ENCODE measurements around the gene CHN1.

CHN1 gene

DNA sequence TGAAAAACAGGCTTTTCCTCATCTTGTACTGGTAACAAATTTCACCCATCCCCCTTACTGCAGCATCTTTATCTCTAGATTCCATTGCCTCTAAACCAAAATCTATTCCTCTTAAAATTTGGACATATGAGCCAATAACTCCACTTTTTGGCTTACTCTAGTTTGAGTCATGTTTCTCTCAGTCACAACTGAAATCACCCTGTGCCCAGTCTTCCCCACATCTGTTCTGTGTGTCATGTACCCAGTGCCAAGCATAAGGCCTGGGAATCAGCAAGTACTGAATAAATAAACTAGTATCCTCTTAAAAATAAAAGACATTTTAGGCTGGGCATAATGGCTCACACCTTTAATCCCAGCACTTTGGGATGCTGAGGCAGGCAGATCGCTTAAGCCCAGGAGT is 20.8 kb upstream of the CHN1 start:
- DNase-seq (ENCODE audit: low spot score): no peak
- Histone ChIP-seq H3K4me3 (no peak overlapping the region), H3K27ac (no peak overlapping the region)
- TF ChIP-seq, protein P1, sequence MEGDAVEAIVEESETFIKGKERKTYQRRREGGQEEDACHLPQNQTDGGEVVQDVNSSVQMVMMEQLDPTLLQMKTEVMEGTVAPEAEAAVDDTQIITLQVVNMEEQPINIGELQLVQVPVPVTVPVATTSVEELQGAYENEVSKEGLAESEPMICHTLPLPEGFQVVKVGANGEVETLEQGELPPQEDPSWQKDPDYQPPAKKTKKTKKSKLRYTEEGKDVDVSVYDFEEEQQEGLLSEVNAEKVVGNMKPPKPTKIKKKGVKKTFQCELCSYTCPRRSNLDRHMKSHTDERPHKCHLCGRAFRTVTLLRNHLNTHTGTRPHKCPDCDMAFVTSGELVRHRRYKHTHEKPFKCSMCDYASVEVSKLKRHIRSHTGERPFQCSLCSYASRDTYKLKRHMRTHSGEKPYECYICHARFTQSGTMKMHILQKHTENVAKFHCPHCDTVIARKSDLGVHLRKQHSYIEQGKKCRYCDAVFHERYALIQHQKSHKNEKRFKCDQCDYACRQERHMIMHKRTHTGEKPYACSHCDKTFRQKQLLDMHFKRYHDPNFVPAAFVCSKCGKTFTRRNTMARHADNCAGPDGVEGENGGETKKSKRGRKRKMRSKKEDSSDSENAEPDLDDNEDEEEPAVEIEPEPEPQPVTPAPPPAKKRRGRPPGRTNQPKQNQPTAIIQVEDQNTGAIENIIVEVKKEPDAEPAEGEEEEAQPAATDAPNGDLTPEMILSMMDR (IDR thresholded peaks at IDR 0.05): no peak

DNA sequence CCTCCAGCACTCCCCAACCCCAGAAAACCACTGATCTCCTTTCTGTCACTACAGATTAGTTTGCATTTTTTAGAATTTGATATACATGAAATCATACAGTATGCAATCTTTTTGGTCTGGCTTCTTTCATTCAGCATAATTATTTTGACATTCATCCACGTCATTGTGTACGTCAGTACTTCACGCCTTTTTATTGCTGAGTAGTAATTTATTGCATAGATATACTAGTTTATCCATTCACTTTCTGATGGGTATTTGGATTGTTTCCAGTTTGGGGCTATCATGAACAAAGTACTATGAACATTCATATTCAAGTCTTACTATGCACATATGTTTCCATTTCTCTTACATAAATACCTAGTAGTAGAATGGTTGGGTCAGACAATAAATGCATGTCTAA is 20.1 kb upstream of the CHN1 start:
- TF ChIP-seq, protein P1 (IDR thresholded peaks at IDR 0.05): no peak
- H3K4me3 ChIP-seq: no peak overlapping the region
- H3K27ac ChIP-seq: no peak overlapping the region
- no peak for DNase-seq (ENCODE audit: low spot score)

DNA sequence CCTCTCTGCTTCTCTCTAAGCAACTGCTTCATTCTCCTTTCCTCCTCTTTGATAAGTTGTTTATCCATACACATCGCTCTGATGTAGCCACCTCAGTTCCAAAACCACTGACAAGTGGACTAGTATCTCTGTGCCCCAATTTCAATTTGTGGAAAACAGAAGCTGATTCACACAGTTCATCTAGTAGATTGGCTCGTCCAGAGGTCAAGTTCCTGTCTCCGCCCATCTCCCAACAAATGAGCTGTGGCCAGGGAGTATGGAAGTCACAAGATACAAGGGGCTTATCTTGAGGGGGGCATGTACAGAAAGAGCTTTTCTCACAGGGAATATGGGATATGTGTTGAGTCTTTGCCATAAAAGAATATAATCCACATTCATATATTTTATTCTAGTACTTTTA is 17.7 kb upstream of the CHN1 start:
- DNase-seq (ENCODE audit: low spot score): no peak

DNA sequence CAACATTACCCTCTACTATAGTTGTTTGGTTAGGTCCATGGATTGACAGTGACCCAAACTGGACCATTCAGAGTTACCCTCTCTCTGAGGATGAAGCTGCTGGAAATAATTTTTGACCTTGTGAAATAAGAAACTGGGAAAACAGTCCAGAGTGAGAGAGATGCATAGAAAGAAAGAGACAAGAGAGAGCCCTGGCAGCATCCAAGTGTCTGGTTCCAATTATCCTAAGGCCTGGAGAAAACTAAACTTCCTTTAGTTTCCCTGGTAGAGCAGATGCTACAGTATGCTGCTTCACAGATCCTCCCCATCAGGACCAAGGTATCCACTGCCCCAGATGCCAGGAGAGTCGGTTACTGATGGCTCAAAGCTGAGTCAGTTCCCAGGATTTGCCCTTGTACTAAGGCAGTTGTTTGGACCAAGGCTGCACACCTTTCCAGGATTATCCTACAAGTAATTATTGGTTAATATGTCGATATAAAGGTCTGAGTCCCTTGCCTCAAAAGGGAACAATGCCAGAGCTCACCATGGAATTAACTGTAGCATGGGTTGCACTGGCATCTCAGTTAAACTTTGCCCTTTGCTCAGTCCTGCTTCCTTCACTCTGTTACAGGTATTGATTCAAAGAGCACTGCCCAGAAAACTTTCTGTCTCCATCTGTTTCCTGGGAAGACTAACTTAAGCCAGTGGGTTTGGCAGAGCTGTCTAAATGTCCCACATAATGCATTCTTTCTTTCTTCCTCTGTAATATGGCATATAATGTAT is 14.6 kb upstream of the CHN1 start:
- DNase-seq (ENCODE audit: low spot score): no peak
- TF ChIP-seq, protein P1 (IDR thresholded peaks at IDR 0.05): no peak
- H3K27ac ChIP-seq: no peak overlapping the region
- H3K4me3 ChIP-seq: no peak overlapping the region

More for the DNA sequence above, 17.7 kb upstream of the CHN1 start:
- no peak overlapping the region for H3K27ac ChIP-seq
- TF ChIP-seq, protein P1 (IDR thresholded peaks at IDR 0.05): no peak
- H3K4me3 ChIP-seq: no peak overlapping the region

DNA sequence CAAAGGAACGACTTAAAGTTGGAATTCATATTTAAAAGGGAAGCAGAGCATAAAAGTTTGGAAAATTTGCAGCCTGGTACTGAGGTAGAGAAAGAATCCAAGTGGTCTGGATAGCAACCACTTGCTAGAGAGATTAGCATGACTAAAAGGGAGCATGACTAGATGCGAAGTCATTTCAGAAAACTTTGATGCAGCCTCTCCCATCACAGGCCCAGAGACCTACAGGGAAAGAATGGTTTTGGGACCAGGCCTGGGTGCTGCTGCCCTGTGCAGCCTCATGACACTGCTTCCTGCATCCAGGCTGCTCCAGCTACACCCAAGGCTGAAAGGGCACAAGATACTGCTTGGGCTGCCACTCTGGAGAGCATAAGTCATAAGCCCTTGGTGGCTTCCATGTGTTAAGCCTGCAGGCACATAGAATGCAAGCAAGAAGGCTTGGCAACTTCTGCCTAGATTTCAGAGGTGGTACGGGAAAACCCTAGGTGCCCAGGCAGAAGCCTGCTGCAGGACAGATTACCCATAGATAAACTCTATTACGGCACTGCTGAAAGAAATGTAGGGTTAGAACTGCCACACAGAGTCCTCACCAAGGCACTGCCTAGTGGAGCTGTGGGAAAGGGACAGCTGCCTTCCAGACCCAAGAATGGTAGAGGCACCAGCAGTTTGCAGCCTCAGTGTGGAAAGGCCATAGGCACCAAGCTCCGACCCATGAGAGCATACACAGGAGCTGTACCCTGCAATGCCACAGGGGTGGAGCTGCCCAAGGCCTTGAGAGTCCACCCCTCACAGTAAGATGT is 12.6 kb upstream of the CHN1 start:
- Histone ChIP-seq H3K27ac (no peak overlapping the region), H3K4me3 (no peak overlapping the region)
- TF ChIP-seq, protein P1 (IDR thresholded peaks at IDR 0.05): no peak
- DNase-seq (ENCODE audit: low spot score): no peak

DNA sequence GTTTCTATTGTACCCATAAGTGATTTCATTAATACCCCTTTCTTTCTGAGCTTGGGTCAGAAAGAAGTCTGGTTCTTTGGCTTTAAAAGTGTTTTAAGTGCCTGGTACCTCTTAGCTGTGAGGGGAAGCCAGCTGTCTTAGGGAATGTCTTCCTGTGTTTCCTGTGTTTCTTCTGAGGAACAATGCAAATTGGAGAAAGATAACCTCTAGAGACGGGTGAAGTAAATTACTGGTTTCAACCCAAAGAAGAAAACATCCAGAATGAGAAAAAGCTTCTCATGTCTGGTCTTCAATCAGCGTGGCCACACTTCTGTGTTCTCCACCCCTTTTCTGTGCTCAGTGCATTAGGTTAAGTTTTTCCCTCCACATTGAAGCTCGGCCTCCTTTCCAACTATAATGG is 10.2 kb upstream of the CHN1 start:
- TF ChIP-seq, protein P1 (IDR thresholded peaks at IDR 0.05): no peak
- no peak overlapping the region for H3K4me3 ChIP-seq
- DNase-seq (ENCODE audit: low spot score): no peak
- no peak overlapping the region for H3K27ac ChIP-seq
